ENCODE results near the gene GPR142. TPM values are rescaled to one million over a fixed set of nuclear protein-coding genes. Genes with fewer than 3 reads are reported as not detected.

The GPR142 gene
- total RNA-seq, 1 donor: not detected

- DNase-seq (ENCODE audit: low read depth): no peak
- H3K4me3 ChIP-seq (ENCODE audit: low read depth, low read length): no peak overlapping the region
- TF ChIP-seq, protein P1, sequence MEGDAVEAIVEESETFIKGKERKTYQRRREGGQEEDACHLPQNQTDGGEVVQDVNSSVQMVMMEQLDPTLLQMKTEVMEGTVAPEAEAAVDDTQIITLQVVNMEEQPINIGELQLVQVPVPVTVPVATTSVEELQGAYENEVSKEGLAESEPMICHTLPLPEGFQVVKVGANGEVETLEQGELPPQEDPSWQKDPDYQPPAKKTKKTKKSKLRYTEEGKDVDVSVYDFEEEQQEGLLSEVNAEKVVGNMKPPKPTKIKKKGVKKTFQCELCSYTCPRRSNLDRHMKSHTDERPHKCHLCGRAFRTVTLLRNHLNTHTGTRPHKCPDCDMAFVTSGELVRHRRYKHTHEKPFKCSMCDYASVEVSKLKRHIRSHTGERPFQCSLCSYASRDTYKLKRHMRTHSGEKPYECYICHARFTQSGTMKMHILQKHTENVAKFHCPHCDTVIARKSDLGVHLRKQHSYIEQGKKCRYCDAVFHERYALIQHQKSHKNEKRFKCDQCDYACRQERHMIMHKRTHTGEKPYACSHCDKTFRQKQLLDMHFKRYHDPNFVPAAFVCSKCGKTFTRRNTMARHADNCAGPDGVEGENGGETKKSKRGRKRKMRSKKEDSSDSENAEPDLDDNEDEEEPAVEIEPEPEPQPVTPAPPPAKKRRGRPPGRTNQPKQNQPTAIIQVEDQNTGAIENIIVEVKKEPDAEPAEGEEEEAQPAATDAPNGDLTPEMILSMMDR (IDR thresholded peaks at IDR 0.05; ENCODE audit: insufficient read depth, low read length): no peak
These were observed 17.9 kb downstream of the GPR142 start for GRCh38 chr17:74385201-74385600.

DNA sequence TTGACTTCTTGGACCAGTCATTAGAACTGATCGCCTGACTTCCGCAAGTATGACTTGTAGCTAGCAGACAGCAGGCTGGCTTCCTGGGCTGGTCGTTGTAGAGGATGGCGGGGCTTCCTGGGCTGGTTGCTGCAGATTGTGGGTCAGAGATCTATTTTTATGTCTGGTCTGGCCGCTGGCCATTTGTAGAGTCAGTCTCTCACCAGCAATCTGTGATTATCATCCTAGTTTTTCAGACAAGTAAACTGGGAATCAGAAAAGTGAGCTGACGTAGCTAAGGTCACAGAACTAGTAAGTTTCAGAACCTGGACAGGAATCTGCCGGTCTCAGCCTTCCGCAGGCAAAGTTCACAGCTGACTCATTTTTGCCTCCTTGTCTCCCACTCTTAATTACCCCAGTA is 19.1 kb downstream of the GPR142 start:
- DNase-seq (ENCODE audit: low read depth): peak; percentile 10
- TF ChIP-seq, protein P1 (IDR thresholded peaks at IDR 0.05; ENCODE audit: insufficient read depth, low read length): no peak
- H3K4me3 ChIP-seq (ENCODE audit: low read depth, low read length): no peak overlapping the region

DNA sequence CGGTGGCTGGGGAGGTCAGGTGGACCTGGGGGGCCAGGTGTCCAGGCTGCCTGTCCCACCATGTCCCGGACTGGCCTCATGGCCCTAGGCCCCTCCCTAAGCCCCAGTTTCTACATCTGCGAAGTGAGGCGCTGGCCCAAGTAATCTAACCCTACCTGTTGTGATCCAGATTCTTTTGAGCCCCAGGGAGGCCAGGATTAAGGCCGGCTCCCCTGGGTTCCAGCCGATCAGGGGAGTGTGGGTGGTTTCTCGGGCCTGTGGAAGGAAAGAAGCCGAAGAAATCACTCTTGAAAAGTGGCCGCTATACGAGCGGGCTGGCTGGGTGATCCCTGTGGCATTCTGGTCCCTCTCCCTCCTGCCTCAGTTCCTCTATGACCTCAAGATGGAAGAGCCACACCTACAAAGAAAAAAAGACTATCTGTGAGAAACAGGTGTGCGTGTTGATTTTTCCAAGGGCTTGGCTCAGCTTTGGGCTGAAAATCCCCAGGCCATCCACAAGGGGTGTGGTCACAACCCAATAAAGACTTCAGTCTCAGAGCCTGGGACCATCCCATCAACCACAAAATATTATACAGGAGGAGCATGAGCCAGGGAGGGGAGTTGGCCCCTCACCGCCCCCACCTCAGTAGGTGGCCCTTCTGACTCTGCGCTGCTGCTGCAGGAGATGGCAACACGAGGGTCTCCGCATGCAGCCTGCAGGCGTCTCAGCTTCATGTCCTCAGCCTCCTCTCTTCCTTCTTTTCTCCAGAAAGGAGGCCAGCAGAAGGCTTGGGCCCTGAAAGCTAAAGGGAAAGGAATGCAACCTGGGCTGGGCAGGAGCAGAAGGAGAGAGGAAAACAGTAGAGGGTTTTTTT is 20.3 kb downstream of the GPR142 start:
- no peak for DNase-seq (ENCODE audit: low read depth)

GRCh38 chr17:74389084-74389753 is 21.9 kb downstream of the GPR142 start:
- DNase-seq (ENCODE audit: low read depth): no peak
- TF ChIP-seq, protein P1 (IDR thresholded peaks at IDR 0.05; ENCODE audit: insufficient read depth, low read length): no peak
- no peak overlapping the region for H3K4me3 ChIP-seq (ENCODE audit: low read depth, low read length)

More for the DNA sequence above, 20.3 kb downstream of the GPR142 start:
- TF ChIP-seq, protein P1 (IDR thresholded peaks at IDR 0.05; ENCODE audit: insufficient read depth, low read length): no peak
- H3K4me3 ChIP-seq (ENCODE audit: low read depth, low read length): no peak overlapping the region

- TF ChIP-seq, protein P1 (IDR thresholded peaks at IDR 0.05; ENCODE audit: insufficient read depth, low read length): no peak
- H3K4me3 ChIP-seq (ENCODE audit: low read depth, low read length): no peak overlapping the region
- DNase-seq (ENCODE audit: low read depth): no peak
These were observed 22.8 kb downstream of the GPR142 start for GRCh38 chr17:74389937-74390679.

All from fibroblast of the aortic adventitia (primary cell).